K562 (cell line): Measurements from ENCODE around the gene PNPLA2. TPM values are rescaled to one million over a fixed set of nuclear protein-coding genes. Genes with fewer than 3 reads are reported as not detected.
A peak's percentile ranks its signal among the peaks of the same experiment; 100 is the strongest.

Experiments used
- CBX1 ChIP-seq: sonication (generic); IDR thresholded peaks from 2 replicates; pipeline ENCODE4 v1.6.1; 2016; ENCODE audit warnings: antibody characterized with exemption, low read depth, mild to moderate bottlenecking
- ERF ChIP-seq: fragments of 450-650 bp; formaldehyde crosslinking; IDR thresholded peaks from 2 replicates; pipeline ENCODE4 v1.4.0; 2020; ENCODE audit warnings: mild to moderate bottlenecking, mixed read lengths
- HNRNPLL ChIP-seq: fragments of 200-400 bp; formaldehyde crosslinking; IDR thresholded peaks from 2 replicates; pipeline ENCODE4 v1.6.1; 2017; ENCODE audit warnings: low read length, low read depth, mild to moderate bottlenecking; ENCODE audit not compliant: poor library complexity, severe bottlenecking
- LARP7 ChIP-seq: fragments of 450-650 bp; IDR thresholded peaks from 2 replicates; pipeline ENCODE4 v1.6.1; 2016
- MYBL2 ChIP-seq, 2 experiments: fragments of 450-650 bp in 1 of 2; sonication (generic) in 1 of 2; formaldehyde crosslinking in 1 of 2; IDR thresholded peaks; 2 replicates each; pipeline versions ENCODE4 v1.6.1 to v1.8.1; 2017 to 2022; ENCODE audit warnings: borderline replicate concordance in 1 of 2, inconsistent platforms in 1 of 2, low read depth in 1 of 2, mild to moderate bottlenecking in 1 of 2, missing genetic modification reagents in 1 of 2, moderate library complexity in 1 of 2
- POLR2A ChIP-seq: fragments of 450-650 bp; conservative IDR thresholded peaks from 2 replicates; pipeline ENCODE4 v1.6.1; 2016
- POLR2AphosphoS2 ChIP-seq: IDR thresholded peaks from 2 replicates; pipeline ENCODE4 v1.6.1; 2012; ENCODE audit warnings: low read length, improper control_type of control experiment
- RBFOX2 ChIP-seq: fragments of 200-400 bp; formaldehyde crosslinking; IDR thresholded peaks from 2 replicates; pipeline ENCODE4 v1.6.1; 2017; ENCODE audit warnings: low read depth, mild to moderate bottlenecking, low read length, moderate library complexity
- RBM14 ChIP-seq: fragments of 200-400 bp; formaldehyde crosslinking; IDR thresholded peaks from 2 replicates; pipeline ENCODE4 v1.6.1; 2018; ENCODE audit warnings: low read depth, mild to moderate bottlenecking, low read length, moderate library complexity, borderline replicate concordance; ENCODE audit not compliant: insufficient read depth
- RREB1 ChIP-seq: fragments of 250-450 bp; sonication (Bioruptor Pico); IDR thresholded peaks from 2 replicates; pipeline ENCODE4 v1.4.0; 2020
- SIN3A ChIP-seq, 2 experiments: fragments of 150-350 bp in 1 of 2; IDR thresholded peaks; 2 replicates each; pipeline ENCODE4 v1.6.1; 2011 to 2016; ENCODE audit warnings: borderline replicate concordance in 2 of 2, low read depth in 2 of 2, low read length in 2 of 2, mild to moderate bottlenecking in 2 of 2, moderate library complexity in 2 of 2; ENCODE audit not compliant: control insufficient read depth in 1 of 2
- SIRT6 ChIP-seq: IDR thresholded peaks from one replicate; pipeline ENCODE4 v1.6.1; 2012; ENCODE audit warnings: low read depth, mild to moderate bottlenecking, control low read depth, inconsistent platforms, low read length, moderate library complexity
- SNAPC5 ChIP-seq: fragments of 250-450 bp; sonication (Bioruptor Pico); IDR thresholded peaks from 2 replicates; pipeline ENCODE4 v1.8.0; 2021; ENCODE audit warnings: moderate library complexity, mild to moderate bottlenecking, inconsistent platforms
- SRSF3 ChIP-seq: fragments of 200-400 bp; formaldehyde crosslinking; IDR thresholded peaks from 2 replicates; pipeline ENCODE4 v1.6.1; 2016; ENCODE audit warnings: mild to moderate bottlenecking, low read length, moderate library complexity; ENCODE audit not compliant: insufficient read depth
- ZC3H11A ChIP-seq: IDR thresholded peaks from 2 replicates; pipeline ENCODE4 v1.6.1; 2012; ENCODE audit warnings: low read depth, low read length, improper control_type of control experiment
- ZNF23 ChIP-seq: fragments of 250-450 bp; sonication (Bioruptor Pico); IDR thresholded peaks from 2 replicates; pipeline ENCODE4 v1.4.0; 2020; ENCODE audit warnings: mild to moderate bottlenecking
- ZNF76 ChIP-seq: fragments of 250-450 bp; sonication (Bioruptor Pico); IDR thresholded peaks from 2 replicates; pipeline ENCODE4 v1.4.0; 2020; ENCODE audit warnings: mild to moderate bottlenecking, moderate library complexity, borderline replicate concordance
- polyA plus RNA-seq, 8 experiments: library from polyadenylated mRNA; depleted of rRNA in 4 of 8; stranded (reverse) in 5 of 8; unstranded in 3 of 8; fragments of >200 nt; fragmentation: Nextera tagmentation in 2 of 8; fragmentation: Illumina TruSeq in 1 of 8; extraction: Ambion mirVana in 2 of 8; extraction: Trizol in 1 of 8; gene quantifications; 2 replicates each; pipeline versions ENCODE4 v1.2.1 to v1.2.3, GENCODE V29; 2011 to 2014; ENCODE audit warnings: inconsistent platforms in 1 of 8, missing spikeins in 1 of 8
- total RNA-seq, 7 experiments: library from RNA; depleted of rRNA in 6 of 7; stranded (reverse); fragments of >200 nt in 6 of 7; fragmentation: Illumina TruSeq in 2 of 7; extraction: Trizol in 2 of 7; gene quantifications; 2 replicates each; pipeline versions ENCODE4 v1.2.1 to v1.2.3, GENCODE V29; 2011 to 2021; ENCODE audit warnings: low replicate concordance in 1 of 7
- TF ChIP-seq, protein P1 (sequence below): fragments of 450-650 bp; IDR thresholded peaks from 2 replicates; pipeline ENCODE4 v1.6.1; 2017; ENCODE audit warnings: mild to moderate bottlenecking, moderate library complexity

The PNPLA2 gene
- total and polyA plus RNA-seq, 9 of the 15 experiments (the other 6 are each of a cell fraction or from before 2014, with no cell fraction given): 0.39 to 87.1 (median 8.4) TPM

DNA sequence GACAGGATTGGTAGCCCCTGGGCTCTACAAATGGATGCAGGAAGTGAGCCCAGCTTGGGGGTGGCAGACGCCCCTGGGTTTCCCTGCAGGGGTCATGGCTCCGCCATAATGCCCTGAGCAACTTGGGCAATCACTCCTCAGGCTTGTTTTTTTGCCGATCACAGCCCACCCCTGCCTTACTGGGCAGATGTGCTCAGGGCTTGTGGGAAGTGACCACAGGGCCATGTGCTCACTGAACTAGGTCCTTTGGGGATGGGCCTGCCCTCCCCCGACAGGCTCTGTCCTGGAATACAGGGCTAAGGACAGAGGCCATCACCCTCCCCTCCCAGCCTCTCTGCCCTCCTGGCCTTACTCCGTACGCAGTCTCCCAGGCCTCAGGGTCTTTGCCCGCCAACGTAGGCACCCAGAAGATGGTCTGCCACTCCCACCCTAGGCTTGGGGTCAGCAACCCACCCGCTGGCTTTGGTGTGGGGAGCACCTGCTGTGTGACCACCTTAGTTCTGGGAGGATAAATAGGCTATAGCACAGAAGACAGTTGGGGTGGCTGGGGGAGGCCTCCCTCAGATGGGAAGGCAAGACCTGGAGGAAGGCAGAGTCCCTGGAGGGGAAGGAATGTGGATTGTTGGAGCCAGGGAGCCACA lies 5.1 kb upstream of the PNPLA2 start (continued):
- TF ChIP-seq RREB1: no peak
- no peak for TF ChIP-seq LARP7
- peak; percentile 85 for TF ChIP-seq POLR2A
- TF ChIP-seq ZNF76 (CRISPR knock-in tag): no peak
- no peak for TF ChIP-seq ERF (CRISPR knock-in tag)
- peak; percentile 71 for TF ChIP-seq RBFOX2
- peak; percentile 94 for TF ChIP-seq POLR2AphosphoS2
- no peak for TF ChIP-seq ZNF23 (CRISPR knock-in tag)
- TF ChIP-seq MYBL2 (IDR thresholded peaks at IDR 0.05; ENCODE audit: low read depth): no peak
- no peak for TF ChIP-seq MYBL2 (CRISPR knock-in tag; IDR thresholded peaks at IDR 0.05; ENCODE audit: borderline replicate concordance)
- no peak for TF ChIP-seq HNRNPLL
- TF ChIP-seq CBX1: no peak
- no peak for TF ChIP-seq ZC3H11A
- no peak for TF ChIP-seq RBM14
- no peak for TF ChIP-seq SRSF3
- TF ChIP-seq SNAPC5 (CRISPR knock-in tag): no peak
- TF ChIP-seq SIRT6: peak; percentile 92
- peak; percentile 49 to 59; a peak in 3 of 4 replicates for TF ChIP-seq SIN3A (IDR thresholded peaks at IDR 0.05; ENCODE audit: borderline replicate concordance in 2 of 2, control insufficient read depth in 1 of 2, low read depth in 2 of 2, low read length in 2 of 2)
- TF ChIP-seq, protein P1, sequence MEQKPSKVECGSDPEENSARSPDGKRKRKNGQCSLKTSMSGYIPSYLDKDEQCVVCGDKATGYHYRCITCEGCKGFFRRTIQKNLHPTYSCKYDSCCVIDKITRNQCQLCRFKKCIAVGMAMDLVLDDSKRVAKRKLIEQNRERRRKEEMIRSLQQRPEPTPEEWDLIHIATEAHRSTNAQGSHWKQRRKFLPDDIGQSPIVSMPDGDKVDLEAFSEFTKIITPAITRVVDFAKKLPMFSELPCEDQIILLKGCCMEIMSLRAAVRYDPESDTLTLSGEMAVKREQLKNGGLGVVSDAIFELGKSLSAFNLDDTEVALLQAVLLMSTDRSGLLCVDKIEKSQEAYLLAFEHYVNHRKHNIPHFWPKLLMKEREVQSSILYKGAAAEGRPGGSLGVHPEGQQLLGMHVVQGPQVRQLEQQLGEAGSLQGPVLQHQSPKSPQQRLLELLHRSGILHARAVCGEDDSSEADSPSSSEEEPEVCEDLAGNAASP: no peak
